MM.1S (cell line): ENCODE results near the gene HP1BP3.

Experiments
- DNase-seq: peaks from one replicate; pipeline ENCODE4 v3.0.0-alpha.2; 2015
- H2AFZ ChIP-seq: fragments of 300-600 bp; sonication (generic); 2 replicates; pipeline ENCODE4 v1.6.0; 2016; ENCODE audit warnings: antibody characterized with exemption, low read length
- H3F3A ChIP-seq: fragments of 300-600 bp; sonication (generic); 2 replicates; pipeline ENCODE4 v1.6.1; 2016; ENCODE audit warnings: mild to moderate bottlenecking, antibody characterized with exemption, low read length, moderate library complexity, mixed read lengths; ENCODE audit not compliant: insufficient read depth
- H3K27ac ChIP-seq: fragments of 300-600 bp; sonication (generic); 2 replicates; pipeline ENCODE4 v1.5.1; 2016; ENCODE audit warnings: mild to moderate bottlenecking, low read length
- H3K27me3 ChIP-seq: fragments of 300-600 bp; sonication (generic); replicated peaks from 2 replicates; pipeline ENCODE4 v1.6.0; 2016; ENCODE audit warnings: low read length; ENCODE audit not compliant: insufficient read depth
- H3K36me3 ChIP-seq: fragments of 300-600 bp; sonication (generic); replicated peaks from 2 replicates; pipeline ENCODE4 v1.6.1; 2016; ENCODE audit warnings: mild to moderate bottlenecking, low read length, mixed read lengths; ENCODE audit not compliant: insufficient read depth
- H3K4me1 ChIP-seq: fragments of 300-600 bp; sonication (generic); 2 replicates; pipeline ENCODE4 v1.6.1; 2016; ENCODE audit warnings: low read length, mixed read lengths
- H3K4me2 ChIP-seq: fragments of 300-600 bp; sonication (generic); 2 replicates; pipeline ENCODE4 v1.6.0; 2016; ENCODE audit warnings: low read depth, low read length
- H3K4me3 ChIP-seq: fragments of 300-600 bp; sonication (generic); 2 replicates; pipeline ENCODE4 v1.5.1; 2016; ENCODE audit warnings: low read length, mixed read lengths
- H3K79me2 ChIP-seq: fragments of 300-600 bp; sonication (generic); 2 replicates; pipeline ENCODE4 v1.6.1; 2016; ENCODE audit warnings: mixed run types, low read length, mixed read lengths
- H3K9ac ChIP-seq: fragments of 300-600 bp; sonication (generic); 2 replicates; pipeline ENCODE4 v1.6.1; 2016; ENCODE audit warnings: low read length, mixed read lengths
- H3K9me2 ChIP-seq: fragments of 300-600 bp; sonication (generic); replicated peaks from 2 replicates; pipeline ENCODE4 v1.6.1; 2016; ENCODE audit warnings: mild to moderate bottlenecking, low read length, mixed read lengths; ENCODE audit not compliant: insufficient read depth
- H3K9me3 ChIP-seq: fragments of 300-600 bp; sonication (generic); replicated peaks from 2 replicates; pipeline ENCODE4 v1.6.1; 2016; ENCODE audit warnings: mild to moderate bottlenecking, low read length, mixed read lengths; ENCODE audit not compliant: insufficient read depth
- H4K20me1 ChIP-seq: fragments of 300-600 bp; sonication (generic); 2 replicates; pipeline ENCODE4 v1.6.1; 2016; ENCODE audit warnings: mild to moderate bottlenecking, low read length, moderate library complexity, mixed read lengths; ENCODE audit not compliant: insufficient read depth
- CTCF ChIP-seq: fragments of 300-600 bp; sonication (generic); IDR thresholded peaks from 2 replicates; pipeline ENCODE4 v1.5.1; 2016; ENCODE audit warnings: antibody characterized with exemption, low read length, mixed read lengths
- EZH2 ChIP-seq: fragments of 300-600 bp; sonication (generic); optimal IDR thresholded peaks from 2 replicates; pipeline ENCODE3; 2017; ENCODE audit warnings: low read depth, mild to moderate bottlenecking, antibody characterized with exemption, low read length, mixed read lengths
- EZH2phosphoT487 ChIP-seq: fragments of 300-600 bp; sonication (generic); IDR thresholded peaks from 2 replicates; pipeline ENCODE4 v1.6.1; 2018; ENCODE audit warnings: antibody characterized with exemption, low read length

Gene HP1BP3

GRCh38 chr1:20726118-20726911, 60.8 kb downstream of the HP1BP3 start:
- Histone ChIP-seq H4K20me1 (no peaks in the 10 kb centered on the region), H2AFZ (no peak overlapping the region), H3K9me2 (no peaks in the 10 kb centered on the region), H3K9me3 (no peaks in the 10 kb centered on the region), H3K79me2 (no peaks in the 10 kb centered on the region), H3K36me3 (no peaks in the 10 kb centered on the region), H3F3A (no peaks in the 10 kb centered on the region), H3K27me3 (peaks cover 100% of the 10 kb centered on the region), H3K4me2 (no peak overlapping the region), H3K9ac (no peak overlapping the region), H3K4me1 (no peaks in the 10 kb centered on the region), H3K27ac (no peak overlapping the region), H3K4me3 (no peak overlapping the region)
- no peak for DNase-seq
- TF ChIP-seq EZH2 = no peak

- no peak for DNase-seq
- Histone ChIP-seq H3K36me3 (no peaks in the 10 kb centered on the region), H3K4me2 (no peak overlapping the region), H3K9me3 (no peaks in the 10 kb centered on the region), H3K79me2 (no peaks in the 10 kb centered on the region), H3K9me2 (no peaks in the 10 kb centered on the region), H4K20me1 (no peaks in the 10 kb centered on the region), H2AFZ (no peak overlapping the region), H3K9ac (no peak overlapping the region), H3K27ac (no peak overlapping the region), H3F3A (no peaks in the 10 kb centered on the region), H3K4me1 (no peaks in the 10 kb centered on the region), H3K27me3 (peaks cover 100% of the 10 kb centered on the region), H3K4me3 (no peak overlapping the region)
- TF ChIP-seq EZH2phosphoT487 = no peak
- TF ChIP-seq CTCF = no peak
- TF ChIP-seq EZH2 = no peak
These were observed 61.7 kb downstream of the HP1BP3 start for GRCh38 chr1:20725189-20726117.

- H3K9me3 ChIP-seq = no peaks in the 10 kb centered on the region
- no peak overlapping the region for H3K9ac ChIP-seq
- no peak overlapping the region for H3K27ac ChIP-seq
- DNase-seq = no peak
- no peak overlapping the region for H2AFZ ChIP-seq
- H3K4me3 ChIP-seq = no peak overlapping the region
- no peaks in the 10 kb centered on the region for H4K20me1 ChIP-seq
- no peaks in the 10 kb centered on the region for H3K4me1 ChIP-seq
- H3K79me2 ChIP-seq = no peaks in the 10 kb centered on the region
- H3K36me3 ChIP-seq = no peaks in the 10 kb centered on the region
- H3K4me2 ChIP-seq = no peak overlapping the region
- H3K27me3 ChIP-seq = peaks cover 100% of the 10 kb centered on the region
- no peaks in the 10 kb centered on the region for H3K9me2 ChIP-seq
- H3F3A ChIP-seq = no peaks in the 10 kb centered on the region
- TF ChIP-seq EZH2 (no peak), EZH2phosphoT487 (no peak), CTCF (no peak)
These were observed 62.5 kb downstream of the HP1BP3 start for GRCh38 chr1:20724364-20725188.
